OCI-LY3 (cell line): ENCODE results near the gene NTN5.
A peak's percentile ranks its signal among the peaks of the same experiment; 100 is the strongest.

Experiments
- H2AFZ ChIP-seq: fragments of 200-600, 300-600 bp; shearing (Covaris generic); 2 replicates; pipeline ENCODE4 v1.6.0; 2014; ENCODE audit warnings: antibody characterized with exemption, low read depth, low read length
- H3K27ac ChIP-seq: fragments of 200-600, 300-600 bp; sonication (generic); 2 replicates; pipeline ENCODE4 v1.5.1; 2014; ENCODE audit warnings: mild to moderate bottlenecking, low read length, moderate library complexity, mixed read lengths
- H3K27me3 ChIP-seq: fragments of 200-600, 300-600 bp; sonication (generic); 2 replicates; pipeline ENCODE4 v1.6.1; 2014; ENCODE audit warnings: low read depth, low read length, mixed read lengths
- H3K36me3 ChIP-seq: fragments of 200-600, 300-600 bp; sonication (generic); replicated peaks from 2 replicates; pipeline ENCODE3; 2014; ENCODE audit warnings: low read depth, low read length, mixed read lengths
- H3K4me1 ChIP-seq: fragments of 300-600, 200-600 bp; sonication (generic); 2 replicates; pipeline ENCODE4 v1.6.1; 2014; ENCODE audit warnings: low read length, mixed read lengths
- H3K4me2 ChIP-seq: fragments of 200-600, 300-600 bp; sonication (generic); 2 replicates; pipeline ENCODE4 v1.6.1; 2014; ENCODE audit warnings: low read length, mixed read lengths
- H3K4me3 ChIP-seq: fragments of 300-600, 200-600 bp; sonication (generic); 2 replicates; pipeline ENCODE4 v1.5.1; 2014; ENCODE audit warnings: antibody characterized with exemption, mild to moderate bottlenecking, low read length, moderate library complexity
- H3K79me2 ChIP-seq: fragments of 300-600, 200-600 bp; shearing (Covaris generic); 2 replicates; pipeline ENCODE4 v1.6.1; 2014; ENCODE audit warnings: mild to moderate bottlenecking, low read length, mixed read lengths
- H3K9ac ChIP-seq: fragments of 300-600, 200-600 bp; shearing (Covaris generic); 2 replicates; pipeline ENCODE4 v1.6.0; 2014; ENCODE audit warnings: mild to moderate bottlenecking, low read length, moderate library complexity
- H3K9me3 ChIP-seq: fragments of 200-600, 300-600 bp; shearing (Covaris generic); 2 replicates; pipeline ENCODE4 v1.6.1; 2014; ENCODE audit warnings: low read length, mixed read lengths; ENCODE audit not compliant: insufficient read depth
- H4K20me1 ChIP-seq: fragments of 200-600, 300-600 bp; sonication (generic); 2 replicates; pipeline ENCODE4 v1.6.1; 2016; ENCODE audit warnings: low read length, mixed read lengths; ENCODE audit not compliant: insufficient read depth
- EZH2phosphoT487 ChIP-seq: fragments of 200-600 bp; shearing (Covaris generic); IDR thresholded peaks from 2 replicates; pipeline ENCODE4 v1.6.1; 2018; ENCODE audit warnings: antibody characterized with exemption, mixed run types, low read depth
- TF ChIP-seq, protein P1 (sequence below): fragments of 200-600, 300-600 bp; sonication (generic); IDR thresholded peaks from 2 replicates; pipeline ENCODE4 v1.5.1; 2014; ENCODE audit warnings: antibody characterized with exemption, low read length, low read depth

NTN5 gene

DNA sequence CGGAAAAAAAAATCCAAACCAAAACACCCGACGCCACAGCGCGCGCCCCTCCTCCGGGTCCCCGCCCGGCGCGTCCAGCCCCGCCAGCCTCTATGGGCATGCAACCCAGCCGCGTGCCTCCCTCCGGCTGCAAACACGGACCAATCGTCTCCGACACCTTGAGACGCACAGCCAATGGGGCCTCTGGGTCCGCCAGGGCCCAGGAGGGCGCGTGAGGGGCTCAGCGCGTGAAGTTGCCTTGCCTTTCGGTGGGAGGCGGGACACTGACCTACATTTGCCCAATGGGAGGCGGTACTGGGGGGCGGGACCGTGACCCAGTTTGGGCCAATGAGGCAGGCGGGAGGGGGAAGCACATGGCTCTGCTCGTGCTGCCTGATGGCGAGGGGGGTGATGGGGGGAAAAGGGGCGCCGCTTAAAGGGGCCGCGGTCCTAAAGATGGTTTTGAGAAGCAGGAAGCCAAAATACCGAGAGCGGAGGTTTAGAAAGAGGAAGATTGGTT is 35.3 kb downstream of the NTN5 start:
- Histone ChIP-seq H3K9ac (peak overlapping the region; percentile 92), H3K9me3 (no peaks in the 10 kb centered on the region), H3K4me3 (peak overlapping the region; percentile 77), H2AFZ (no peak overlapping the region; the same call in 1 of the 2 replicates), H3K27me3 (no peaks in the 10 kb centered on the region), H3K4me2 (peak overlapping the region; percentile 85), H3K36me3 (no peaks in the 10 kb centered on the region), H4K20me1 (no peaks in the 10 kb centered on the region), H3K4me1 (peaks cover 45% of the 10 kb centered on the region), H3K27ac (peak overlapping the region; percentile 94), H3K79me2 (peaks cover 16% of the 10 kb centered on the region)
- TF ChIP-seq, protein P1, sequence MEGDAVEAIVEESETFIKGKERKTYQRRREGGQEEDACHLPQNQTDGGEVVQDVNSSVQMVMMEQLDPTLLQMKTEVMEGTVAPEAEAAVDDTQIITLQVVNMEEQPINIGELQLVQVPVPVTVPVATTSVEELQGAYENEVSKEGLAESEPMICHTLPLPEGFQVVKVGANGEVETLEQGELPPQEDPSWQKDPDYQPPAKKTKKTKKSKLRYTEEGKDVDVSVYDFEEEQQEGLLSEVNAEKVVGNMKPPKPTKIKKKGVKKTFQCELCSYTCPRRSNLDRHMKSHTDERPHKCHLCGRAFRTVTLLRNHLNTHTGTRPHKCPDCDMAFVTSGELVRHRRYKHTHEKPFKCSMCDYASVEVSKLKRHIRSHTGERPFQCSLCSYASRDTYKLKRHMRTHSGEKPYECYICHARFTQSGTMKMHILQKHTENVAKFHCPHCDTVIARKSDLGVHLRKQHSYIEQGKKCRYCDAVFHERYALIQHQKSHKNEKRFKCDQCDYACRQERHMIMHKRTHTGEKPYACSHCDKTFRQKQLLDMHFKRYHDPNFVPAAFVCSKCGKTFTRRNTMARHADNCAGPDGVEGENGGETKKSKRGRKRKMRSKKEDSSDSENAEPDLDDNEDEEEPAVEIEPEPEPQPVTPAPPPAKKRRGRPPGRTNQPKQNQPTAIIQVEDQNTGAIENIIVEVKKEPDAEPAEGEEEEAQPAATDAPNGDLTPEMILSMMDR, result no peak
- no peak for TF ChIP-seq EZH2phosphoT487

DNA sequence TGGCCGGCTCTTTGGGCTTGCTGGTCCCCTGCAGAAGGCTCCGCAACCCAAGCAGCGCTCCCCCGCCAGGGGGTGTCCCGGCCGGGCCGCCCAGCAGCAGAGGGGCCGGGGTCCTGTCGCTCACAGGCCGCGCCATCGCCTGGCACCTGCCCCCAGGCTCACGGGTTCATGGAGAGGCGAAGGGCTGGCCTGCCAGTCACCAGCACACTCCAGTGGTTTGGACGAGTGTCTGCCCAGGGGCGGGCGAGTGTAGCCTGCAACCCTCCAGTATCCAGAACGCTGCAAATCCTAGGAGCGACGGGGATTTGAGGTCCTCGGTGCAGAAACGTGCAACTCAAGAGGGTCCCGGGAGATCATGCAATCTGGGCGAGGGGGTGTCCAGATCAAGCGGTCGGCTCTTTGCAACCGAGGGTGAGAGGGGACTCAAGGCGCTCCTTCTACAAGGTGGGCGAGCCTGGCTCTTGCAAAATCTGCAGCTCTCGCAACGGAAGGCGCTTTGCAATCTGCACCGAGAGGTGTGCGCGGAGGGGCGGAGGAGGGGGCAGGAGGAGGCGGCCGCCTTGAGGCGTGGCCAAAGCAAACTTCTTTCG is 35.9 kb downstream of the NTN5 start, which contains the start of gene DBP:
Gene DBP, minus strand, starts transcription at position 521 of the 590 bp plus-strand sequence. Its CDS starts 385 bp downstream, at position 136.
- Histone ChIP-seq H3K27ac (peak within 1 kb of the TSS; percentile 94), H2AFZ (no peak within 1 kb of the TSS; the same call in 1 of the 2 replicates), H3K9ac (peak within 1 kb of the TSS; percentile 92), H3K27me3 (no peaks in the 10 kb centered on the region), H3K4me3 (peak within 1 kb of the TSS; percentile 77), H3K9me3 (no peaks in the 10 kb centered on the region), H3K4me1 (peaks cover 45% of the 10 kb centered on the region), H3K36me3 (no peaks in the 10 kb centered on the region), H3K4me2 (peak within 1 kb of the TSS; percentile 85), H3K79me2 (peaks cover 16% of the 10 kb centered on the region), H4K20me1 (no peaks in the 10 kb centered on the region)
- no peak for TF ChIP-seq EZH2phosphoT487
- TF ChIP-seq, protein P1, result no peak

DNA sequence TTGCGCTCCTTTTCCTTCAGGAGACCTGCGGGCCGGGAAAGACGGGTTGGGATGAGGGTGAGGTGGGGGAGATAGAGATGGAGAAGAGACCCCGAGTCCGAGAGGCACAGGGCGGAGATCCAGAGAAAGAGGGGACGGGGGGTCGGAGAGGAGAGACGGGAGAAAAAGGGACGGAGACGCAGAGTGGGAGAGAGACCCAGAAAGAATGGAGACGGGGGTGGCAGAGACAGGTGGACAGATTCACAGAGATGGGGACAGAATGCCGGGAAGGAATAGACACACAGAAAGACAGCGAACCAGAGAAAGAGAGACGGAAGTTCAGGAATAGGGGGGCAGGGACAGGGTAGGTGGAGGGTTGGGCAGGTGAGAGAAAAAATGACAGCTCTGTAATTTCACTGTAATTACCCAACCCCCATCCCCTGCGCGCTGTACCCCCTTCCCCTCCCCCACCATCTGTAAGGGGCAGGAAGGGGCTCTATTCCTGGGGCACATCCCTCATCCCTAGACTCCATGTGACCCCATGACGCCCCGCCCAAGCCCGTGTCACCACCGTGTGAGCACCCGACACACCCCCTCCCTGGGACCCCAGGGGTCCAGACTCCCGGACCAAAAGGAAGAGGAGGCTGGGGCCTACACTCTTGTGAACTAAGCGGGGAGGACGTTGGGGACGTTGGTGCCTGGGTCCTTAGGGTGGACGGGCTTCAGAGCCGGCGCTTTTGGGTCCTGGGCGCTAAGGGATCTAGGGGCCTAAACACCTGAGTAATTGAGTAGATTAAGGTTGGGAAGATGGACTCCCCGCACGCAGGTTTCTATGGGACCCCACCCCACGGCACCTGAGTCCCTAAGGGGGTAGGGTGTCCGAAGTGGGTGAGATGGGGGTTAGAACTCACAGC is 36.6 kb downstream of the NTN5 start:
- Histone ChIP-seq H3K4me1 (peaks cover 45% of the 10 kb centered on the region), H2AFZ (no peak overlapping the region), H3K27ac (peak overlapping the region; percentile 94), H4K20me1 (no peaks in the 10 kb centered on the region), H3K4me2 (peak overlapping the region; percentile 85), H3K9me3 (no peaks in the 10 kb centered on the region), H3K4me3 (peak overlapping the region; percentile 77), H3K79me2 (peaks cover 16% of the 10 kb centered on the region), H3K9ac (peak overlapping the region; percentile 85), H3K27me3 (no peaks in the 10 kb centered on the region), H3K36me3 (no peaks in the 10 kb centered on the region)
- TF ChIP-seq, protein P1, result no peak
- no peak for TF ChIP-seq EZH2phosphoT487
